ENCODE data around the gene ZNF576. TPM values are rescaled to one million over a fixed set of nuclear protein-coding genes. Genes with fewer than 3 reads are reported as not detected.
"Not testable (repeated sequence)": the region's sequence is repeated elsewhere in the genome, so short reads cannot be mapped to it uniquely, and the experiment has no call there.

ZNF576 gene
- total RNA-seq, 2 donors from 2014 or later, result 10.7 to 12.3 TPM

DNA sequence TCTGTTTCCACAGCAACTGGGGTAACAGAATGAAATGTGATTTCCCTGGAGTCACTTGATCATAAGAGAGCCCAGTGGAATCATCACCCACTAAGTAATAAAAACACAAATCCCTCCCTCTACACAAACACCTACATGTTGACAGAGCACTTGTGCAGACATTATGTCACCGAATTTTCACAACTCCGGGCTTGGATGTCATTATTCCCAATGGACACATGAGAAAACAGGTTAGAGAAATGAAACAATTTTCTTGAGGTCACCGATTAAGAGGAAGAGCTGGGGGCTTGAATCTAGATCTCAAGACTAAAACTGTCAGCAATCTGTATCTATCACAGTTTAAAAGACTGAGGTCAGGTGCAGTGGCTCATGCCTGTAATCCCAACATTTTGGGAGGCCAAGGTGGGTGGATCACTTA lies 24.2 kb upstream of the ZNF576 start:
- intact Hi-C loops (cut with DNase I), result no loop called here
- ATAC-seq (no peak), DNase-seq (no peak)

DNA sequence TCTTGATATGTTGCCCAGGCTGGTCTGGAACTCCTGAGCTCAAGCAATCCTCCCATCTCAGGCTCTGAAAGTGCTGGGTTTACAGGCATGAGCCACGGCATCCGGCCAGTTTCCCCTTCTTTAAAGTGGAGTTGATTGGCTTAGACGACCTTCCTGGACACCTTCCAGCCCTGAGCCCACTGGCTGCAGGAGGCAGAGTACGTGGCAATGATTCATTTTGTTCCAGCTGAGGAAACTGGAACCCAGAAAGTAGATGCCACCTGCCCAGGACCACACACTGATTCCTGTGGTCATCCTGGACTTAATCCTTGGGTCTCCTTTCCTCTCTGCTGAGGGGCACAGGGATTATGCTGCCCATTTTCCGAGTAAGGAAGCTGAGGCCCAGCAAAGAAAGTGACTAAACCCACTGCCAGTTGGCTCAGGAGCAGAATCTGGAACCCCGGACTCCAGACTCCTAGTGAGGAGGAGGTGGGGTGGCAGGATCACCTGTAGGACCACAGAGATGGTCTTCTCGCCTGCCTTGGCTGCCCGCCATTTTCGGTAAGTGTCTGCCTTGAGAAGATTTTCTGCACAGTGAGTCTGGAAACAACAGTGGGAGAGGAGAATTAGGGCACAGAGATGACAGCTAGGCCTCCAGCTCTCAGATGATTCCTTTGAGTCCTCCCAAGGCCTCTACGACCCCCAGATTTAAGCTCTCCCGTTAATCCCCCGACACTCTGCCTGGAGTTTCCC lies 21.8 kb upstream of the ZNF576 start:
- intact Hi-C loops (cut with DNase I), result loop anchor here in 1 of 2 donors (1.0 kb wide), 1 partner anchor 22 kb away; the partner anchor contains the start of genes IRGQ and ZNF576
- DNase-seq (no peak), ATAC-seq (no peak)

DNA sequence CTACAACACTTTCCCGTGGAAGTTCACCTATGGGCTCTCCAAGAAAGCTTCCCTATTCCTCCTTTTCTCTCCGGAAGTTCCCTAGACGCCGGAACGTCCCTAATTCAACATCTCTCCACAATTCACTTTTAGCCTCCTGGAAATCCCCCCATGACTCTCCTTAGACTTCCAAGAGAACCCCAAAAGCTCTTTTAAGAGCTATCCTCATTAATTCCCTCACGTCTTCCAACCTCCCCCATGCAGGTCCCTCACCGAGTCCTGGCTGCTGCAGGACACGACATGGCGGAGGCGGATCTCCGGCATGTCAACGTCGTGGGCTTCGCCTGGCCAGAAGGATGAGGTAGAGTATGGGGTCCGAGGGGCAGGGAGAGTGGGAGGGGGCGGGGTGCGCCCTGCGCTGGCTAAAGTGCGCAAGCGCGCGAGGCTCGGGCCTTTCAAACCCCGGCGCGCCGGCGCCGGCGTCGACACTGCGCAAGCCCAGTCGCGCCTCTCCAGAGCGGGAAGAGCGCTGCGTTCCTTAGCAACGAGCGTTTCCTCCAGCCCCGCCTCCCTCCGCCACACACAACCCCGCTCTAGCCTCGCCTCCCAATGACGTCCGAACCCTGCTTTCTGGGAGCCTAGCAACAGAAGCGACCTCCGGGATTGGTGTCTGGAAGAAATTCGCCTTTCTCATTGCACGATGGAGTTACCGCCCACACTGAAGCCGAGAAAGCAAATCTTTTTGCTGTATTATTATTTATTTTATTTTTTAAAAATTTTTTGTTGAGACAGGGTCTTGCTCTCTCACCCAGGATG lies 21.0 kb upstream of the ZNF576 start, which contains the start of the genes PINLYP and XRCC1:
Gene PINLYP, plus strand, starts transcription at position 646 of the 795 bp plus-strand sequence. CDS start 1,391 bp downstream, outside the sequence.
Gene XRCC1, minus strand, starts transcription at position 372 of the 795 bp plus-strand sequence. Its CDS starts 69 bp downstream, at position 303.
- DNase-seq (peak; percentile 99), ATAC-seq (peak; percentile 99 to 100)
- intact Hi-C loops (cut with DNase I), result loop anchor here in 1 of 2 donors (1.0 kb wide), 1 partner anchor 21 kb away; the partner anchor contains the start of genes IRGQ and ZNF576

DNA sequence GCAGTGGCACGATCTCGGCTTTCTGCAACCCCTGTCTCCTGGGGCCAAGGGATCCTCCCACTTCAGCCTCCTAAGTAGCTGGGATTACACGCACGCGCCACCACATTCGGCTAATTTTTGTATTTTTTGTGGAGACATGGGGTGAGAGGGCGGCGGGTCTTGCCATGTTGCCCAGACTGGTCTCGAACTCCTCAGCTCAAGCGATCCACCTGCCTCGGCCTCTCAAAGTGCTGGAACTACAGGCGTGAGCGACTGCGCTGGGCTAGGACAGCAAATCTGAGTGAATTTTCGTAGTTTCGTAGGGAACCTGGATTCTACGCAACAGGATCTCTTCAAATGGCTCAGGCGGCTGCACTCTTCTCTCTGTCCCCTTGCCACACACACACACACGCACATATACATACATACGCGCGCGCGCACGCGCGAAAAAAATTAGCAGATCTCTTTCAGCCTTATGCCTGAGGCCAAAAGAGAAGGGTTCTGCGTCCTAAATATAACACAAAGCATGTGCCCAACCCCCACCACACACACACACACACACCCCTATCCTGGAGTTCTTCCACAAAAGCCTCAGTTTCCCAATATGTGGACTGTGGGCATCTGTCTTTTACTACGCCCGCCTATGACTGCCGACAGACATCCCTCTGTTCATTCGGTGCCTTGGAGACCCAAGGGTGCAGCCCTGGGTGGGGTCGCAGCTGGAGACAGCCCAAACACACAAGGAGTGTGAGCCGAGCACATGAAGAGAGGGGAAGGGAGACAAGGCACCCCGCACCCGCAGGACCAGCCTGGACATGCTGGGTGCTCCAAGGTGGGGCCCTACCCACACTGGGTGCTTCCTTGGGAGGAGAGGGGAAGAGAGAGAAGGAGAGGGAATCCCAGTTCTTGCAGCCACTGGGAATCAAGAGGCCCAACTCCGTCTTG lies 20.2 kb upstream of the ZNF576 start:
- DNase-seq (peak; percentile 26), ATAC-seq (peak in 1 of 2 donors; percentile 0)
- intact Hi-C loops (cut with DNase I), result loop anchor here in 1 of 2 donors (1.0 kb wide), 1 partner anchor 20 kb away; the partner anchor contains the start of genes IRGQ and ZNF576

DNA sequence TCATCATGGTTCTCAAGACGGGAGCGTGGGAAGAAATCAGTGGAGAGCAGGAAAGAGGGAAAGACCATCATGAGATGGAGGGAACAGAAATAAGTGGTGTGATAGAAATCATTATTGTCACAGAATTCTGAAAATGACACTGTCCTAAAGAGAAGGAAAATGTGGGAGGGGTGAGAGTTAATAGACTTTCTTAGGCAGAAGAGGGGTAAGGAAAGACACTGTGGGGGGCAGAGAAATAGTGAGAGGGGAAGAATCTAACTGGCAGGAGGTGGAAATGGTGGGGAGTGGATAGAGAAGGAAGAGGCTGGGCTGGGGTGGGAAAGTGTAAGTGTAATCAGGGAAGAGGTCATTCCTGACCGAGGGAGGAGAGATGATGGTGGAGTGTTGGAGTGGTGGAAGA lies 17.6 kb upstream of the ZNF576 start:
- ATAC-seq, result no peak
- intact Hi-C loops (cut with DNase I), result no loop called here

DNA sequence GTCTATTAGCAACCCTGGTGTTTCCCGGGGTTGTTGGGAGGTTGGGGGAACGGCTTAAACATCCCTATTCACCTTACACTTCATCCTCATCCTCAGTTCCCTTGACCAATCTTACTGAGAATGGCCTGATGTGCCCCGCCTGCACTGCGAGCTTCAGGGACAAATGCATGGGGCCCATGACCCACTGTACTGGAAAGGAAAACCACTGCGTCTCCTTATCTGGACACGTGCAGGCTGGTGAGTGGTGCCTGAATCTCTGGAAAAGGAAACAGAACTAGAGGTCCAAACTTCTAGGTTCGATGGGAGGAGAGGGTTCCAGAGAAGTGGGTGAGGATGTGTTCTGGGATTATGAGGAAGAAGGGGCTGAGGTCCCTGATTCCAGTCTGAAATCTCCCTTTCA lies 14.9 kb upstream of the ZNF576 start:
- DNase-seq, result no peak
- peak in 1 of 2 donors; percentile 2 for ATAC-seq
- intact Hi-C loops (cut with DNase I), result no loop called here

More for the DNA sequence above, 17.6 kb upstream of the ZNF576 start:
- DNase-seq, result no peak

DNA sequence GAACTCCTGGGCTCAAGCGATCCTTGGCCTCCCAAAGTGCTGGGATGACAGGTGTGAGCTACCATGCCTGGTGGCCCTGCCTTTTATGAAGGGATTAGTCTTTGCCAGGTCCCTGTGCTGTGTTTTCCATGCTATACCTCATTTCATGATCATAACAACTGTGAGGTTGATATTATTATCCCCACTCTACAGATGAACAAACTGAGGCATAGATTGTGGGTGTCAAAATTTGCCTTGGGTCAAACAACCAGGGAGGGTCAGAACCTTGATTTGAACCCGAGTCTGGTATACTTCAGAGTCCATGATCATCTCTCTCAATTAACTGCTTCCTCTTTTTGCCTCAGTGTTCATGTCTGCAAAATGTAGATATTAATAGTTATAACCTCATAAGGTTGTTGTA lies 13.9 kb upstream of the ZNF576 start:
- no peak for DNase-seq
- intact Hi-C loops (cut with DNase I), result no loop called here
- ATAC-seq, result no peak

DNA sequence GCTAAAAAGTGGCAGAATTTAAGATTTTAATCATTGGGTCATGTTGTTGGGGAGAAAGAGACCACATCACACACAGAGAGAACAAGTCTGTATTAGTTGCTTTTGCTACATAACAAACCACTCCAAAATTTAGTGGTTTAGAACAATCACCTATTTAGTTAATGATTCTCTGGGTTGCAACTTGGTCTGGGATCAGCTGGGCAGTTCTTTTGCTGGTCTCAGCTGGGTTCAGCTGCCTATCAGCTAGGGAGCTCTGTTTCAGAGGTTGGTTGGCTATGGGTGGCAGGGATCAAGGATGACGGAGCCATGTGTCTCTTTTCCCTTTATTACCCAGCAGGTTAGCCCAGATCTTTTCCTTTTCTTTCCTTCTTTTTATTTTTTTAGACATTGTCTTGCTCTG lies 11.9 kb upstream of the ZNF576 start:
- no peak for ATAC-seq
- intact Hi-C loops (cut with DNase I), result no loop called here
- DNase-seq, result no peak

DNA sequence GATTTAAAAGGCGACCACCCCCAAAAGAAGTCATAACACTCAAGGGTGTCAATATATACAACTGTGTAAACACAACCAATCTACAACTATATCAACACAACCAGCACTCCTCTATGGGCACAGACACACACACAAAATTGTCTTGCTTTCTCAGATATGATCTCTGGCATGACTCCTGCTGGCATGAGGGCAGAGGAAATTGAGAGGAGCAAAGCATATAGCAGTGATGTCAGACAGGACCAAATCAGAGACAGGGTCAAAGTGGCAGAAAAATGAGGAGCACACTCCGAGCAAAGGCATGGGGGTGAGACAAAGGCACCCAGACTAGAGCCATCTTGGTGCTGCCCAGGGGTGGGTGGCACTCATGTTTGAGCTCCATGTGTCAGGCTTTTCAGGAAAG lies 10.0 kb upstream of the ZNF576 start:
- intact Hi-C loops (cut with DNase I), result no loop called here
- ATAC-seq (no peak), DNase-seq (no peak)

DNA sequence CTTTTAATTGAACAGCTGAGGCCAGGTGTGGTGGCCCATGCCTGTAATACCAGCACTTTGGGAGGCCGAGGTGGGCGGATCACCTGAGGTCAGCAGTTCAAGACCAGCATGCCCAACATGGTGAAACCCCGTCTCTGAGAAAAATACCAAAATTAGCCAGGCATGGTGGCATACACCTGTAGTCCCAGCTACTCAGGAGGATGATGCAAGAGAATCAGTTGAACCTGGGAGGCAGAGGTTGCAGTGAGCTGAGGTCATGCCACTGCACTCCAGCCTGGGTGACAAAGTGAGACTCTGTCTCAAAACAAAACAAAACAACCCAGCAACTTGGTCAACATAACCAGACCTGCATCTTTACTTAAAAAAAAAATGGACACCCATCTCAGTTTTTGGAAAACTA lies 9.4 kb upstream of the ZNF576 start:
- intact Hi-C loops (cut with DNase I); DNase-seq; ATAC-seq: not testable (repeated sequence)

DNA sequence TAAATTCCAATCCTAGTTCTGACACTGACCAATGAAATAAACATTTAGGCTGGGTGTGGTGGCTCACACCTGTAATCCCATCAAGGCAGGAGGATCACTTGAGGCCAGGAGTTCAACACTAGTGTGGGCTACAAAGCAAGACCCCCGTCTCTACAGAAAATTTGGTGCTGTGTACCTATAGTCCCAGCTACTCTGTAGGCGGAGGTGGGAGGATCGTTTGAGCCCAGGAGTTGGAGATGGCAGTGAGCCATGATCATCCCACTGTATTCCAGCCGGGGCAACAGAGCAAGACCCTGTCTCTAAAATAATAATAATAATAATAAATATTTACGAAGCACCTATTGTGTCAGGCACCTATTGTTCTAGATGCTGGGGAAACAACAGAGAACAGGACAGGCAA lies 7.1 kb upstream of the ZNF576 start:
- ATAC-seq (no peak), DNase-seq (no peak)
- intact Hi-C loops (cut with DNase I), result no loop called here

DNA sequence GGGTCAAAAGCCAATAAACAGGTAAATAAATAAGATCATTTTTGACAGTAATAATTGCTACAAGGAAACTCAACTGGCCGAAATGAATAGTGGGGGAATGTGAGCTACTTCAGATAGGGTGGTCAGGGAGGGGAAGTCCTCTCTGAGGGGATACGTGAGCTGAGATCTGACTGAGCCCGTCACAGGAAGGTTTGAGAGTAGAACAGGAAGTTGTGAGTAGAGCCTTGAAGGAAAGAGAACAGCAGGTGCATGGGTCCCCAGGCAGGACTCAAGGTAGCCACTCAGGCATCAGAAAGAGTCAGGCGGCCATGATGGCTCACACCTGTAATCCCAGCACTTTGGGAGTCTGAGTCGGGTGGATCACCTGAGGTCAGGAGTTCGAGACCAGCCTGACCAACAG lies 6.7 kb upstream of the ZNF576 start:
- intact Hi-C loops (cut with DNase I), result no loop called here
- ATAC-seq (no peak), DNase-seq (no peak)

DNA sequence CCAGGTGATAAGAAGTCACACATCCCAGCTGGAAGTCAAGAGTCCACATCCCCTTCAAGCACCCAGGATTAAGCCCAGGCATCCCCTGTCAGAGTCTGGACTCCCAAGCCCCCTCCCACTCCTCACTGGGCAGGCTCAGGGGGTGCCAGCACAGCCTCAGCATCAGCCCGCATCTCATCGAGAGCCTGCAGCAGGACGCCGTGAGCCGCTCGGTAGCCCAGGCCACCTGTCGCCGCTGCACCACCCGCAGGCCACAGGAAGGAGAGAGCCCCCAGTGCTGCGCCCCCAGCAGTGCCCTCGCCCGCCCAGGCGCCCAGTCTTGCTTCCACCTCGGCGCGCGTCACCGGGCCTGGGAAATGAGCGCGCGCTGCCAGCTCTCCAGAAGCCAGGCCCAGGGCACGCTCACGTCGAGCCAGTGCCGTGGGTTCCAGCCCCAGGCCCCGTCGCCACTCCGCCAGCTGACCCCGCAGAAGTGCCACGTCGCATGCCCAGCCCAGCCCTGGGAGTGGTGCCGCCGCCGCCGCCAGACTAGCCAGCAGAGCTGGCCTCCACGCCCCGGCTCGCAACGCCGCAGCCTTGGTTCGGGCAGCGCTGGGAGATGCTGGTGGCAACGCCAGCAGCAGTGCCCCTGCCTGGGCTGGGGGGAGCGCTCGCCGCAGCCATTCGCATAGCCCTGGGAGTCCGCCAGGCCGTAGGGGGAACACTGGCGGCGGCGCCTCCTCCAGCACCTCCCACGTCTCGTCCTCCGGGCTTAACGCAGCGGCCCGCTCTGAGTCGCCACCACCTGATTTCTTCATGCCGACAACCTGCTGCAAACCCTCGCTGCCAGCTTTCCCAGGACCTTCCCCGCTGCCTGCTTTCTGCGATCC lies 4.3 kb upstream of the ZNF576 start:
- intact Hi-C loops (cut with DNase I), result no loop called here
- ATAC-seq, result no peak
- DNase-seq, result no peak

DNA sequence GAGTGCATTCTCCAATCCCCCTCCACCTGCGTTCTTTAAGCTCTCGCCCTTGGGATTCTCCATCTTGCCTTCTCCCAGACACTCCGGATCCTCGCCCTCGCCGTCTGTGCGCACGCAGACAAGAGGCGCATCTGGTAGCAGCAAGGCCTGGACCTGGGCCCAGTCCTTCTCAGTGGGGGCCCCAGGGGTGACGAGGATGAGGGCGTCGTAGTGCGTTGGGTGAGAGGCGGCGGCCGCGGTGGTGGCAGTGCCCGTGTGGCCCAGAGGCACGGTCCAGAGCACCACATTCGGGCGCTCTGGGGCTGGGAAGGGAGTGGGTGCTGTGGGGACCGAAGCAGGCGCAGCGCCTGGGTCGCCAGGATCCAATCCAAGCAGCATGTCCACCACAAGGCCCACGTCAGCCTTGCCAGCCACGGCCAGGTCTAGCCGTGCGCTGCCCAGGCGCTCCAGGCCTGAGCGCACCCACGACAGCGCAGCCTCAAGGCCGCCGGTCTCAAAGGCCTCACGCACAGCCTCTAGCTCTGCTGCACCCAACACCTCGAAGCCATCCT lies 3.5 kb upstream of the ZNF576 start:
- no peak for ATAC-seq
- DNase-seq, result no peak
- intact Hi-C loops (cut with DNase I), result no loop called here

DNA sequence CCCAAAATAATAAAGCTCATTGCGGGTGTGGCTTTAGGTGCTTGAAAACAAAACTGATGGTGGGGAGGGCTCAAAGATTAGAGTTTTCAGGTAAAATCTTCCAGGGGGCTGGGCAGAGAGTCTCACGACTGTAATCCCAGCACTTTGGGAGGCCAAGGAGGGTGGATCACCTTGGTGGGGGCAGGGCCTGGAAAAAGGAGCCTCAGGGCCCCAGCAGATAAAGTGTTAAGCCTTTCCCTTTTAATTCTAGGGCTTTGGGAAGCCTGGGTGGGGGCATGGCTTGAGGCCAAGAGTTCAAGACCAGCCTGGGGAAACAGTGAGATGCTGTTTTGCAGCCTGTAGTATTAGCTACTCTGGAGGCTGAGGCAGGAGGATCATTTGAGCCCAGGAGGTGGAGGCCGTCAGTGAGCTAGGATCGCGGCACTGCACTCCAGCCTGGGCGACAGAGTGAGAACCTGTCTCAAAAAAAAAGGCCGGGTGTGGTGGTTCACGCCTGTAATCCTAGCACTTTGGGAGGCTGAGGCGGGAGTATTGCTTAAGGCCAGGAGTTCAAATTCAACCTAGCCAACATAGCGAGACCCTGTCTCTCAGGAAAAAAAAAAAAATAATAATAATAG lies 2.2 kb upstream of the ZNF576 start:
- no peak for DNase-seq
- no peak for ATAC-seq
- intact Hi-C loops (cut with DNase I), result no loop called here

DNA sequence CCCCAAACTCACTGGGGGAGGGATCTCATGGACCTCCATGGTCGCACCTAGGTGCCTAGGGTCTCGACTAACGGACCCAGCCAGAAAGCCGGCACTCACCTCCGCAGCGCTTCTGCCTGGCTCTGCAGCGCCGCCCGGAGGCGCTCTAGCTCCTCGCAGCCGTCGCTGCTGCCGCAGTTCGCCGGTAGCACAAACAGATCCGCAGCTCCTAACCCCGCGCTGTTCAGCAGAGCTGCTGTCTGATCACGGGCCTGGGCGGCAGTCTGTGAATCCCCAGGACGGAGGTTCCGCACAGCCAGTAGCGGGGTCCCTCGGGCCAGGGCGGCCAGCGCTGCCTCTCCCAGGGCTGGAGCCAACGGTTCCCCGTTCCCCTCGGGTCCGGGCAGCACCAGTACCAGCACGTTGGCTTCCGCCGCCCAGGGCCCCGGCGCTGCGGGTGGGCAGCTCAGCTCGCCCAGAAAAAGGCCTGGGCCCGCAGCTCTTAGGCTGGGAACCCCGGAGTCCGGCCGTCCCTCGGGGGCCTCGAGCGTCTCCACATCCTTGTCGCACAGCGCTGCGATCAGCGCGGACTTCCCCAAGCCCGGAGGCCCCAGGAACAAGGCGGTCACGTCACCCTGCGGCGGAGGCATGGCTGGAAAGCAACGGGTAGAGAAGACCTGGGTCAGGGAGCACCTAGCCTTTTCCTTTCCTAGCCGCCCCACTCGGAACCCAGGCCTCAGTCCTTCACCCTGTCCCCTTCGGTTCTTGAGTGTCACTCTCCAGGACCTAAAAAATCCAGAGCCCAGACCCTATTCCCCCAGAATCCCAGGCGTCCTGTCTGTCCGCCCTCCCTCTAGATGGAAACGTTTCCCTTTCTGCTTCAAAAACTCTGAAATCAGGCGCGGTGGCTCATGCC lies 1.4 kb upstream of the ZNF576 start:
- ATAC-seq (peak; percentile 14 to 27), DNase-seq (peak; percentile 56)
- intact Hi-C loops (cut with DNase I), result no loop called here

All from left cardiac atrium (tissue), 4 donors.